ENCODE data around the gene PNMA1.
"Not testable (repeated sequence)": the region's sequence is repeated elsewhere in the genome, so short reads cannot be mapped to it uniquely, and the experiment has no call there.

PNMA1 gene

DNA sequence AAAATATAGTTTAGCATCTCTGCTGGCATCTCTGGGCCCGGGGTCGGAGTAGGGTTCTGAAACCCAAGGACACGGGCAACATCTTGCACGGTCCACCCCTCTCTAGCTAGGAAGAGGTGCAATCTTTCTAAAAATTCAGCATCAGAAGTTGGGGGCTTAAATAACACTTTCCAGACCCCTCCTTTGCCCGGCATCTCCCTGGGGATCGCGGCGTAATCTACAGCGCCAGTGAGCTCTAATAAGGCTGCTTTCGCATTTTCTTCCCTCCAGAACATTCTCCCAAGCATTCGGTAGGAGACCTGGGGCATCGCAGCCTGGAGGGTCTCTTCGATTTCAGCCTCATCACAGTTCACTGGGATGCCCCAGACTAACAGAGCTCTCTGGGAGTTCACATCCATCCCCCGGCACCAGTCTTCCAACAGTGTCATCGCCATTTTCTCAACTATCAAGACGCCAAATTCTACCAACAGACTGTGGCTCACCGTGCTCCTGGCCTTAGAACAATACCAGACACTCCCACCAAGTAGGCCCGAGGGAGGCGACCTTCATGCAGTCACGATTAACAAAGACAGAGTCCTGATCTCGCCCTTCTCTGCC lies 880 bp downstream of the PNMA1 start:
- Mint-ChIP-seq H3K9me3 (no peaks in the 10 kb centered on the region), H3K4me3 (peak overlapping the region; percentile 98), H3K27ac (ENCODE audit: low read depth) (peak overlapping the region; percentile 98), H3K27me3 (no peaks in the 10 kb centered on the region), H3K36me3 (ENCODE audit: insufficient read depth) (peaks cover 40% of the 10 kb centered on the region), H3K4me1 (peaks cover 30% of the 10 kb centered on the region)
- DNase-seq (ENCODE audit: low spot score in 2 of 2) (no peak), ATAC-seq (replicated peaks; ENCODE audit: extremely low read depth, poor library complexity, severe bottlenecking) (peak; percentile 2)

DNA sequence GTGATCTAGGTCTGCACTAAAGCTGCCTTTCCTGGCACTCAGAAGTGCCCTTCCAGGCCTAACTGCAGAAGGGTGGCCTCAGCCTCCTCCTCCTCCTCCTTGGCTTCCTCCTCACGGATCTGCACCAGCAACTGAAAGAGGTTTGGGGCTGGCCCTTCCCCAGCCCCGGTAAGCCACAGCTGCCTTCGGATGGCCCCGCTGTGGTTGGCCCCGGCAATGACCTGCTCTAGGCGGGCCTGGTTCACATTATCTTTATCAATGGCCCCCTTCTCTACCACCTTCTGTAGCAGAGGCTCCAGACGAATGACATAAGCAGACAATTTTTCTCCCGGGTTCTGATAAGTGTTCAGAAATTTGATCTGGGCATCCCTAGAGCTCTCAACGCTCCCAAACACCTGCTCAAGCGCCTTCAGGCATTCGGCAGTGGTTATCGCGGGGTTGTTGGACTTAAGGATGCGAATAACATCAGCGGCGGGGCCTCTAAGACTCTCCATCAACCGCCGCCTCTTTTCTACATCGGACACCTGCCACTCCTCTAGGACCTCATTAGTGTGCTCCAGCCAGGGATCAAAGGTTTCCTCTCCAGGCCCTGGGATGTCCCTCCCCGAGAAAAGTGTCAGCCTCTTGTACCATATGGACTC lies 1.5 kb downstream of the PNMA1 start:
- ATAC-seq (replicated peaks; ENCODE audit: extremely low read depth, poor library complexity, severe bottlenecking): no peak
- Mint-ChIP-seq H3K36me3 (ENCODE audit: insufficient read depth) (peaks cover 35% of the 10 kb centered on the region), H3K4me3 (peak overlapping the region; percentile 98)

GRCh38 chr14:73712071-73712506 lies 2.1 kb downstream of the PNMA1 start:
- no peak for DNase-seq (ENCODE audit: low spot score in 2 of 2)
- peak overlapping the region; percentile 98 for H3K27ac Mint-ChIP-seq (ENCODE audit: low read depth)
- H3K27me3 Mint-ChIP-seq: no peaks in the 10 kb centered on the region
- H3K4me1 Mint-ChIP-seq: peaks cover 30% of the 10 kb centered on the region
- H3K36me3 Mint-ChIP-seq (ENCODE audit: insufficient read depth): peaks cover 32% of the 10 kb centered on the region
- H3K4me3 Mint-ChIP-seq: peak overlapping the region; percentile 98
- ATAC-seq (replicated peaks; ENCODE audit: extremely low read depth, poor library complexity, severe bottlenecking): no peak
- H3K9me3 Mint-ChIP-seq: no peaks in the 10 kb centered on the region

More for the DNA sequence above, 1.5 kb downstream of the PNMA1 start:
- Mint-ChIP-seq H3K27ac (ENCODE audit: low read depth) (peak overlapping the region; percentile 98), H3K27me3 (no peaks in the 10 kb centered on the region), H3K4me1 (peaks cover 30% of the 10 kb centered on the region), H3K9me3 (no peaks in the 10 kb centered on the region)
- DNase-seq (ENCODE audit: low spot score in 2 of 2): no peak

DNA sequence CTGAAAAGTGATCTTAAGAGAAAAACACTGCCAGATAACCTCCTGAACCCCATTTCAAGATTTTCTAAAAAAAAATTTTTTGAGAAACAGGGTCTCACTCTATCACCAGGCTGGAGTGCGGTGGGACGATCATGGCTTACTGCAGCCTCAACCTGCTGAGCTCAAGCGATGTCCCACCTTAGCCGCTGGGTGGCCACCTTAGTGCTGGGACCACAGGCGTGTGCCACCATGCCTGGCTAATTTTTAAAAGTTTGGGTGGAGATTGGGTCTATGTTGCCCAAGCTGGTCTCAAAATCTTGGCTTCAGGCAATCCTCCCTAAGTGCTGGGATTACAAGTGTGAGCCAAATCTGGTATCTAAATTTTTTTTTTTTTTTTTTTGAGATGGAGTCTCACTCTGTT lies 3.4 kb downstream of the PNMA1 start:
- no peaks in the 10 kb centered on the region for H3K9me3 Mint-ChIP-seq
- ATAC-seq (replicated peaks; ENCODE audit: extremely low read depth, poor library complexity, severe bottlenecking) (no peak), DNase-seq (ENCODE audit: low spot score in 2 of 2) (no peak)
- peaks cover 30% of the 10 kb centered on the region for H3K4me1 Mint-ChIP-seq
- H3K27me3 Mint-ChIP-seq: no peaks in the 10 kb centered on the region
- H3K4me3 Mint-ChIP-seq: no peak overlapping the region
- peaks cover 23% of the 10 kb centered on the region for H3K36me3 Mint-ChIP-seq (ENCODE audit: insufficient read depth)
- H3K27ac Mint-ChIP-seq (ENCODE audit: low read depth): no peak overlapping the region

DNA sequence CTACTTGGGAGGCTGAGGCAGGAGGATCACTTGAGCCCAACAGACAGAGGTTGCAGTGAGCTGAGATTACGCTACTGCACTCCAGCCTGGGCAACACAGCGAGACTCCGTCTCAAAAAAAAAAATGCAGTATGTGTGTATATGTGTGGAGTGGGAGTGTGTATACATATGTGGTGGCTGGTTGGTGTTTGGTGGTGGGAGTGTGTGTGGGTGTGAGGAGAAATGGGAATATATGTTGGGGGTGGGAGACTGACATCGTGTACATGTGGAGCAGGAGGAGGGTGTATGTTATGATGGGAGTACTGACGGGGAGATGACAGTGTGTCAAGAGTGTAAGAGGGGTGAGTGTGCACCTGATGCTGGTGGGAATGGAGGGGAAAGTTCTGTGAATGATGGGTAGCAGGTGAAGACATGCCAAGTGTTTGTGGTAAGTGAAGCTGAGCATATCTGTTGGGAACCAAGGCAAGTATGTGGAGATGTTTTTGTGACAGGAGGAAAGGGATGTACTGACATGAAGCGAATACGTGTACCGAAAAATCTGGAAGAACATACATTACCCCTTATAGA lies 4.2 kb downstream of the PNMA1 start:
- Mint-ChIP-seq H3K36me3 (ENCODE audit: insufficient read depth) (peaks cover 19% of the 10 kb centered on the region), H3K4me3 (peak overlapping the region; percentile 16), H3K27ac (ENCODE audit: low read depth) (no peak overlapping the region), H3K9me3 (no peaks in the 10 kb centered on the region), H3K4me1 (peaks cover 30% of the 10 kb centered on the region), H3K27me3 (no peaks in the 10 kb centered on the region)
- no peak for DNase-seq (ENCODE audit: low spot score in 2 of 2)
- no peak for ATAC-seq (replicated peaks; ENCODE audit: extremely low read depth, poor library complexity, severe bottlenecking)

DNA sequence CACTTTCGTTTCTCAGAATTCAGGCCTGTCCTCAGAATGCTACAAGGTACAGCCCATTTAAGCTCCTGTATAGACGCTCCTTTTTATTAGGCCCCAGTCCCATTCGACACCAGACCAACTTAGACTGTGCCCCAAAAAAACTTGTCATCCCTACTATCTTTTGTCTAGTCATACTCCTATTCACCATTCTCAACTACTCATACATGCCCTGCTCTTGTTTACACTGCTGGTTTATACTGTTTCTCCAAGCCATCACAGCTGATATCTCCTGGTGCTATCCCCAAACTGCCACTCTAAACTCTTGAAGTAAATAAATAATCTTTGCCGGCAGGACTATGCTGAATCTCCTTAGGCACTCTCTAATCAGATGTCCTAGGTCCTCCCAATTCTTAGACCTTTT lies 6.1 kb downstream of the PNMA1 start:
- ATAC-seq (replicated peaks; ENCODE audit: extremely low read depth, poor library complexity, severe bottlenecking): not testable (repeated sequence)

DNA sequence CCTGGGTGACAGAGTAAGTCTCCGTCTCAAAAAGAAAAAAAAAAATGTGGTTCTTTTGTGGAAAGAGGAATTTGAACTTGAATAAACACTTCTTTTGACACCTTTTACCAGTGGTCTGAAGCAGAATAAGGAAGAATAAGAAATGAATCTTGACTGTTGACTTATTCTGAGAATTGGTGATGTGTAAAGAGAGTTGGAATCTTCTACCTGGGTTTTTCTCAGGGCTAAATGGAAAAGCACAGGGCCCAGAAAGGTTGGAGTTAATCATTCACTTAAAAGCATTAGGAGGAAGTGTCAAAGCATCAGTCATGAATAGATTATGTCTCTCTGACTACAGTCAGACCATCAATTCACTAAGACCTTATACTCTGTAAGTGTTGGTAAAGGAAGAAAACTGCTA lies 13.9 kb downstream of the PNMA1 start:
- Mint-ChIP-seq H3K27me3 (no peaks in the 10 kb centered on the region), H3K36me3 (ENCODE audit: insufficient read depth) (no peaks in the 10 kb centered on the region), H3K4me1 (no peaks in the 10 kb centered on the region), H3K9me3 (no peaks in the 10 kb centered on the region), H3K27ac (ENCODE audit: low read depth) (no peak overlapping the region), H3K4me3 (no peak overlapping the region)
- DNase-seq (ENCODE audit: low spot score in 2 of 2) (no peak), ATAC-seq (replicated peaks; ENCODE audit: extremely low read depth, poor library complexity, severe bottlenecking) (no peak)

More for the DNA sequence above, 6.1 kb downstream of the PNMA1 start:
- peaks cover 21% of the 10 kb centered on the region for H3K4me1 Mint-ChIP-seq
- not testable (repeated sequence) for DNase-seq (ENCODE audit: low spot score in 2 of 2); H3K4me3 Mint-ChIP-seq; H3K9me3 Mint-ChIP-seq; H3K27ac Mint-ChIP-seq (ENCODE audit: low read depth); H3K36me3 Mint-ChIP-seq (ENCODE audit: insufficient read depth); H3K27me3 Mint-ChIP-seq

GRCh38 chr14:73696466-73697400 lies 17.5 kb downstream of the PNMA1 start:
- no peaks in the 10 kb centered on the region for H3K27me3 Mint-ChIP-seq
- no peaks in the 10 kb centered on the region for H3K9me3 Mint-ChIP-seq
- ATAC-seq (replicated peaks; ENCODE audit: extremely low read depth, poor library complexity, severe bottlenecking) (no peak), DNase-seq (ENCODE audit: low spot score in 2 of 2) (no peak)
- no peak overlapping the region for H3K27ac Mint-ChIP-seq (ENCODE audit: low read depth)
- no peak overlapping the region for H3K4me3 Mint-ChIP-seq
- peaks cover 1% of the 10 kb centered on the region for H3K36me3 Mint-ChIP-seq (ENCODE audit: insufficient read depth)
- no peaks in the 10 kb centered on the region for H3K4me1 Mint-ChIP-seq

DNA sequence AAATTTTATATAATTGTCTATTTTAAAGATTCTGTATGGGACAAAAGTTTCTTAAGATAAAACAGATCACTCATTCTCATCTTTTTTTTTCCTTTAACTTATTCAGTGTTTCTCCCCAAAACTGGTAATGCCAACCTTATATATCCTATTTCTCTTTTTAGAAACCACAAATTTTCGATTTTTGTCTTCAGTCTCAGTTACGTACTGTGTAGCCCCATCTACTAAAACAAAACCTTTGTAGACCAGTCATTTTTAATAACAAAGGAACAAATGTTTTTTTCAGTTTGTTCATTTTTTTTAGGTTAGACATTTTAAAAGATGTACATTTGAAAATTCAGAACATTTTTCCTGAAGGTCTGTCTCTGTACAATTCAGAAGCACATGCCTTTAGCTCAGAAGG lies 18.2 kb downstream of the PNMA1 start:
- no peak for DNase-seq (ENCODE audit: low spot score in 2 of 2)
- H3K27ac Mint-ChIP-seq (ENCODE audit: low read depth): no peak overlapping the region
- H3K4me1 Mint-ChIP-seq: no peaks in the 10 kb centered on the region
- H3K4me3 Mint-ChIP-seq: no peak overlapping the region
- ATAC-seq (replicated peaks; ENCODE audit: extremely low read depth, poor library complexity, severe bottlenecking): no peak
- peaks cover 1% of the 10 kb centered on the region for H3K36me3 Mint-ChIP-seq (ENCODE audit: insufficient read depth)
- no peaks in the 10 kb centered on the region for H3K27me3 Mint-ChIP-seq
- no peaks in the 10 kb centered on the region for H3K9me3 Mint-ChIP-seq

GRCh38 chr14:73695082-73695481 lies 19.1 kb downstream of the PNMA1 start:
- no peak overlapping the region for H3K27ac Mint-ChIP-seq (ENCODE audit: low read depth)
- DNase-seq (ENCODE audit: low spot score in 2 of 2) (no peak), ATAC-seq (replicated peaks; ENCODE audit: extremely low read depth, poor library complexity, severe bottlenecking) (no peak)
- no peaks in the 10 kb centered on the region for H3K4me1 Mint-ChIP-seq
- H3K4me3 Mint-ChIP-seq: no peak overlapping the region
- H3K9me3 Mint-ChIP-seq: no peaks in the 10 kb centered on the region
- H3K27me3 Mint-ChIP-seq: no peaks in the 10 kb centered on the region
- peaks cover 3% of the 10 kb centered on the region for H3K36me3 Mint-ChIP-seq (ENCODE audit: insufficient read depth)

DNA sequence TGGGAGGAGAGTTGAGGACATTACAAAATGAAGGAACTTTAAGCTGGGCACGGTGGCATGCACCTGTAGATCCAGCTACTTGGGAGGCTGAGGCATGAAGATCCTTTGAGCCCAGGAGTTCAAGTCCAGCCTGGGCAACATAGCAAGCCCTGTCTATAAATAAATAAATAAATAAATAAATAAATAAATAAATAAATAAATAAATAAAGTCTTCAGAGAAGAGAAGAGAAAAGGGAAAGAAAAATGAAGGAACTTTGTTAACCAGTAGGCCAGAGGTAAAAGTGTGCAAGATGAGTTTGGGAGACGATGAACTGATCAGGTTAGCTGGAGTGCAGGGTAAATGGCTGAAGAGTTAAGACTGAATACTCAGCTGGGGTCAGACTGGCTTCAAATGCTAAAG lies 20.1 kb downstream of the PNMA1 start:
- no peaks in the 10 kb centered on the region for H3K9me3 Mint-ChIP-seq
- DNase-seq (ENCODE audit: low spot score in 2 of 2): no peak
- H3K4me1 Mint-ChIP-seq: no peaks in the 10 kb centered on the region
- no peak overlapping the region for H3K27ac Mint-ChIP-seq (ENCODE audit: low read depth)
- no peak for ATAC-seq (replicated peaks; ENCODE audit: extremely low read depth, poor library complexity, severe bottlenecking)
- no peak overlapping the region for H3K4me3 Mint-ChIP-seq
- peaks cover 3% of the 10 kb centered on the region for H3K36me3 Mint-ChIP-seq (ENCODE audit: insufficient read depth)
- H3K27me3 Mint-ChIP-seq: no peaks in the 10 kb centered on the region

DNA sequence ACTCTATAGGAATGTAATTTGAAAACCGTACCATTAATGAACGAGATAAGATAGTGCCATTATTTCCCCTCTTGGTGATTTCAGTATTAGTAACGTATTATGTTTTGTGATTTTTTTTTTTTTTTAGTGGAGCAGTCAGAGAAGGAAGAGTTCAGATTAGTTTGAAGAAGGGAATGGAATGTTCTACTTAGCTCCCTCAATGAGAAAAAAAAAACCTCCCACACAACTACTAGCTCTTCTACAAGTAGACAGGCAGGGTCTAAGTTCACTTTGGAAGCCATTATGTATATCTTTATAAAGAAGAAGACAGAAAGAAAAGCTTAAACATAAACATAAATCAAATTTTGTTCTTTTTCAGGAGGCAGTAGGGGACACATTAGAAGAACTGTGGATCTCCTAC lies 27.3 kb downstream of the PNMA1 start:
- H3K4me3 Mint-ChIP-seq: no peak overlapping the region
- DNase-seq (ENCODE audit: low spot score in 2 of 2) (no peak), ATAC-seq (replicated peaks; ENCODE audit: extremely low read depth, poor library complexity, severe bottlenecking) (no peak)
- no peaks in the 10 kb centered on the region for H3K27me3 Mint-ChIP-seq
- H3K4me1 Mint-ChIP-seq: no peaks in the 10 kb centered on the region
- peaks cover 3% of the 10 kb centered on the region for H3K36me3 Mint-ChIP-seq (ENCODE audit: insufficient read depth)
- H3K27ac Mint-ChIP-seq (ENCODE audit: low read depth): no peak overlapping the region
- no peaks in the 10 kb centered on the region for H3K9me3 Mint-ChIP-seq
